Cardiac muscle cell (in vitro differentiated cells and primary cell): ENCODE measurements around the gene SPDYE2B. TPM values are rescaled to one million over a fixed set of nuclear protein-coding genes. Genes with fewer than 3 reads are reported as not detected.
"Not testable (repeated sequence)": the region's sequence is repeated elsewhere in the genome, so short reads cannot be mapped to it uniquely, and the experiment has no call there.

ENCODE experiments used
- DNase-seq, 2 donors: peaks; one replicate each; pipeline versions ENCODE4 v3.0.0 to v3.0.0-alpha.2; 2010 to 2017; ENCODE audit warnings: low read depth in 1 of 2, low spot score in 1 of 2
- H3K27ac ChIP-seq: fragments of 200-600 bp; sonication (generic); 2 replicates; pipeline ENCODE4 v1.5.1; 2016
- H3K27me3 ChIP-seq: fragments of 200-600 bp; sonication (generic); 2 replicates; pipeline ENCODE4 v1.6.0; 2016; ENCODE audit warnings: control low read depth
- H3K36me3 ChIP-seq: fragments of 200-600 bp; sonication (generic); 2 replicates; pipeline ENCODE4 v1.5.1; 2016; ENCODE audit warnings: control low read depth
- H3K4me1 ChIP-seq: fragments of 200-600 bp; sonication (generic); 2 replicates; pipeline ENCODE4 v1.8.1; 2017; ENCODE audit warnings: low read depth, mild to moderate bottlenecking, mixed run types
- H3K4me3 ChIP-seq: fragments of 200-600 bp; sonication (generic); 2 replicates; pipeline ENCODE4 v1.5.1; 2016; ENCODE audit warnings: mild to moderate bottlenecking
- H3K9me3 ChIP-seq: fragments of 200-600 bp; sonication (generic); 2 replicates; pipeline ENCODE4 v1.5.1; 2017; ENCODE audit warnings: low read depth, mild to moderate bottlenecking, control low read depth
- polyA plus RNA-seq: library from polyadenylated mRNA; unstranded; fragments of >200 nt; fragmentation: Nextera tagmentation; extraction: Ambion mirVana; gene quantifications from 2 replicates; pipeline ENCODE4 v1.2.1, GENCODE V29; 2016
- total RNA-seq: library from RNA; depleted of rRNA; stranded (reverse); fragments of >200 nt; gene quantifications from 2 replicates; pipeline ENCODE4 v1.2.3, GENCODE V29; 2016

Gene SPDYE2B
- total and polyA plus RNA-seq, 2 experiments from 2014 or later = 0.43 TPM; not detected in 1

GRCh38 chr7:102618122-102618521, 32.0 kb upstream of the SPDYE2B start:
- H3K4me1 ChIP-seq, H3K36me3 ChIP-seq, H3K9me3 ChIP-seq, H3K4me3 ChIP-seq, H3K27ac ChIP-seq, DNase-seq, H3K27me3 ChIP-seq: not testable (repeated sequence)

- not testable (repeated sequence) for H3K9me3 ChIP-seq, H3K36me3 ChIP-seq, H3K27ac ChIP-seq, H3K4me1 ChIP-seq, H3K4me3 ChIP-seq, DNase-seq, H3K27me3 ChIP-seq
Observed at GRCh38 chr7:102627271-102627904, 22.7 kb upstream of the SPDYE2B start.

- not testable (repeated sequence) for H3K27ac ChIP-seq, H3K4me3 ChIP-seq, H3K9me3 ChIP-seq, DNase-seq, H3K36me3 ChIP-seq, H3K4me1 ChIP-seq, H3K27me3 ChIP-seq
Observed at GRCh38 chr7:102630622-102631021, 19.5 kb upstream of the SPDYE2B start.

GRCh38 chr7:102634299-102634698, 15.8 kb upstream of the SPDYE2B start:
- H3K36me3 ChIP-seq, H3K4me1 ChIP-seq, H3K9me3 ChIP-seq, DNase-seq, H3K27ac ChIP-seq, H3K27me3 ChIP-seq, H3K4me3 ChIP-seq: not testable (repeated sequence)

- H3K4me1 ChIP-seq, H3K9me3 ChIP-seq, H3K27ac ChIP-seq, H3K4me3 ChIP-seq, DNase-seq, H3K27me3 ChIP-seq, H3K36me3 ChIP-seq: not testable (repeated sequence)
Observed at GRCh38 chr7:102635354-102635753, 14.8 kb upstream of the SPDYE2B start.

- not testable (repeated sequence) for H3K4me3 ChIP-seq, H3K9me3 ChIP-seq, H3K4me1 ChIP-seq, H3K27ac ChIP-seq, DNase-seq, H3K36me3 ChIP-seq, H3K27me3 ChIP-seq
Observed at GRCh38 chr7:102636956-102637355, 13.2 kb upstream of the SPDYE2B start.

- not testable (repeated sequence) for H3K27me3 ChIP-seq, H3K4me1 ChIP-seq, H3K27ac ChIP-seq, H3K36me3 ChIP-seq, H3K4me3 ChIP-seq, H3K9me3 ChIP-seq, DNase-seq
Observed at GRCh38 chr7:102638848-102639247, 11.3 kb upstream of the SPDYE2B start.

GRCh38 chr7:102642691-102643090, 7.4 kb upstream of the SPDYE2B start, which contains the start of gene UPK3BL1:
UPK3BL1 (minus strand) TSS chr7:102642791; CDS start chr7:102642741, 50 bp downstream.
- H3K36me3 ChIP-seq, H3K4me3 ChIP-seq, H3K4me1 ChIP-seq, H3K9me3 ChIP-seq, H3K27ac ChIP-seq, DNase-seq, H3K27me3 ChIP-seq: not testable (repeated sequence)

GRCh38 chr7:102643404-102643803, 6.7 kb upstream of the SPDYE2B start:
- not testable (repeated sequence) for H3K36me3 ChIP-seq, H3K9me3 ChIP-seq, H3K27me3 ChIP-seq, H3K27ac ChIP-seq, H3K4me3 ChIP-seq, H3K4me1 ChIP-seq, DNase-seq

GRCh38 chr7:102647813-102648212, 2.3 kb upstream of the SPDYE2B start:
- H3K4me1 ChIP-seq, H3K9me3 ChIP-seq, H3K4me3 ChIP-seq, DNase-seq, H3K36me3 ChIP-seq, H3K27me3 ChIP-seq, H3K27ac ChIP-seq: not testable (repeated sequence)

GRCh38 chr7:102664765-102665164, 14.6 kb downstream of the SPDYE2B start:
- H3K9me3 ChIP-seq, H3K27ac ChIP-seq, H3K4me3 ChIP-seq, H3K27me3 ChIP-seq, DNase-seq, H3K4me1 ChIP-seq, H3K36me3 ChIP-seq: not testable (repeated sequence)

GRCh38 chr7:102666850-102667249, 16.7 kb downstream of the SPDYE2B start:
- not testable (repeated sequence) for H3K9me3 ChIP-seq, DNase-seq, H3K4me1 ChIP-seq, H3K27ac ChIP-seq, H3K36me3 ChIP-seq, H3K4me3 ChIP-seq, H3K27me3 ChIP-seq

- H3K9me3 ChIP-seq, H3K4me3 ChIP-seq, H3K27ac ChIP-seq, DNase-seq, H3K36me3 ChIP-seq, H3K27me3 ChIP-seq, H3K4me1 ChIP-seq: not testable (repeated sequence)
Observed at GRCh38 chr7:102667523-102667922, 17.4 kb downstream of the SPDYE2B start.

GRCh38 chr7:102671166-102671955, 21.2 kb downstream of the SPDYE2B start, which contains the start of gene POLR2J2:
POLR2J2 (minus strand) TSS chr7:102671663; CDS start chr7:102671601, 62 bp downstream.
- H3K9me3 ChIP-seq, H3K4me1 ChIP-seq, H3K36me3 ChIP-seq, H3K27me3 ChIP-seq, H3K27ac ChIP-seq: not testable (repeated sequence)
- peak within 1 kb of the TSS; percentile 27 for H3K4me3 ChIP-seq
- DNase-seq = peak in 1 of 2 donors; percentile 68
